K562 (cell line): ENCODE results near the gene PIK3R4. TPM values are rescaled to one million over a fixed set of nuclear protein-coding genes. Genes with fewer than 3 reads are reported as not detected.

ENCODE experiments used
- ATAC-seq: fragments of 200-7000 bp; cut with Tn5 transposase; 3 replicates; pipeline ENCODE4 v1.9.1; 2020; ENCODE audit warnings: moderate library complexity
- BruUV-seq: library from RNA; stranded (reverse); fragments of 400-500 nt; replicated peaks from 2 replicates; lab custom pipeline; 2021; lab: Mats Ljungman, UMichigan
- CTCF ChIA-PET: fragments of 300-600 bp; formaldehyde crosslinking; extraction: SDS; loops from one replicate; lab custom pipeline; 2021; ENCODE audit warnings: low intra/inter-chr PET ratio; lab: Yijun Ruan, JAX
- POLR2A ChIA-PET: fragments of 300-600, 350-650 bp; sonication (Branson Sonifier 250); formaldehyde crosslinking; extraction: SDS; loops from one replicate; lab custom pipeline; 2021; ENCODE audit warnings: antibody characterized with exemption, inconsistent platforms; lab: Yijun Ruan, JAX
- DNase-seq, 4 experiments: peaks; one replicate each; pipeline versions ENCODE4 v3.0.0 to v3.0.0-alpha.2; 2011 to 2018; ENCODE audit warnings: low spot score in 3 of 4, mixed read lengths in 3 of 4; ENCODE audit errors: extremely low read depth in 1 of 4
- FAIRE-seq: peaks from 2 replicates; lab custom pipeline; 2011; peaks lifted over from hg19 to GRCh38; lab: Jason Lieb, UNC
- H2AFZ ChIP-seq: 2 replicates; pipeline ENCODE4 v1.6.0; 2011; ENCODE audit warnings: low read depth, low read length, control low read depth, inconsistent platforms
- H3K27ac ChIP-seq: fragments of 200-600 bp; 3 replicates; pipeline ENCODE4 v1.8.0; 2011; ENCODE audit warnings: low read depth, mild to moderate bottlenecking, control low read depth, inconsistent platforms, low read length, moderate library complexity, mixed read lengths; ENCODE audit errors: extremely low read depth
- H3K27me3 ChIP-seq, 2 experiments: fragments of 300-600 bp in 1 of 2; 2 replicates in 1 of 2; 3 replicates in 1 of 2; pipeline versions ENCODE4 v1.6.0 to v1.8.0; 2011; ENCODE audit warnings: inconsistent platforms in 2 of 2, low read length in 2 of 2, mild to moderate bottlenecking in 1 of 2, mixed read lengths in 1 of 2, moderate library complexity in 1 of 2; ENCODE audit not compliant: control insufficient read depth in 2 of 2, insufficient read depth in 2 of 2
- H3K36me3 ChIP-seq: fragments of 300-600 bp; 3 replicates; pipeline ENCODE4 v1.8.0; 2011; ENCODE audit warnings: mild to moderate bottlenecking, low read length, inconsistent platforms; ENCODE audit not compliant: control insufficient read depth, insufficient read depth
- H3K4me1 ChIP-seq, 2 experiments: fragments of 200-600 bp in 1 of 2; replicated peaks in 1 of 2; 2 replicates in 1 of 2; 3 replicates in 1 of 2; pipeline versions ENCODE4 v1.5.1 to v1.8.0; 2011; ENCODE audit warnings: inconsistent platforms in 2 of 2, low read length in 2 of 2, mild to moderate bottlenecking in 1 of 2, mixed read lengths in 1 of 2, moderate library complexity in 1 of 2; ENCODE audit not compliant: control insufficient read depth in 2 of 2, insufficient read depth in 2 of 2
- H3K4me2 ChIP-seq: 2 replicates; pipeline ENCODE4 v1.6.1; 2011; ENCODE audit warnings: low read length, control low read depth, inconsistent platforms, mixed read lengths; ENCODE audit not compliant: insufficient read depth
- H3K4me3 ChIP-seq: fragments of 200-600 bp; sonication (generic), shearing (Covaris generic); 2 replicates; pipeline ENCODE4 v1.5.1; 2016; ENCODE audit warnings: control low read depth, inconsistent platforms
- H3K79me2 ChIP-seq: fragments of 200-600 bp; 3 replicates; pipeline ENCODE4 v1.8.0; 2011; ENCODE audit warnings: low read length, inconsistent platforms; ENCODE audit not compliant: control insufficient read depth, insufficient read depth
- H3K9ac ChIP-seq, 2 experiments: 2 replicates each; pipeline versions ENCODE4 v1.6.0 to v1.6.1; 2011; ENCODE audit warnings: low read depth in 2 of 2, low read length in 2 of 2, control low read depth in 1 of 2, inconsistent platforms in 1 of 2, mild to moderate bottlenecking in 1 of 2, mixed read lengths in 1 of 2; ENCODE audit not compliant: insufficient read depth in 1 of 2
- H3K9me1 ChIP-seq: one replicate; pipeline ENCODE4 v1.6.0; 2011; ENCODE audit warnings: inconsistent platforms, mild to moderate bottlenecking, low read length, moderate library complexity; ENCODE audit not compliant: control insufficient read depth, insufficient read depth
- H3K9me3 ChIP-seq: replicated peaks from 2 replicates; pipeline ENCODE4 v1.5.1; 2011; ENCODE audit warnings: low read depth, low read length, inconsistent platforms; ENCODE audit not compliant: control insufficient read depth, insufficient read depth
- H4K20me1 ChIP-seq: replicated peaks from 2 replicates; pipeline ENCODE4 v1.6.1; 2011; ENCODE audit warnings: low read length, inconsistent platforms, mixed read lengths; ENCODE audit not compliant: control insufficient read depth, insufficient read depth
- CBX5 ChIP-seq: IDR thresholded peaks from 2 replicates; pipeline ENCODE4 v1.6.1; 2014; ENCODE audit warnings: low read depth, borderline replicate concordance
- CREB3L1 ChIP-seq: fragments of 450-650 bp; IDR thresholded peaks from 2 replicates; pipeline ENCODE4 v1.6.1; 2014; ENCODE audit warnings: low read depth, mild to moderate bottlenecking, moderate library complexity, borderline replicate concordance
- CXXC5 ChIP-seq: fragments of 250-450 bp; sonication (Bioruptor Pico); IDR thresholded peaks from 2 replicates; pipeline ENCODE4 v1.8.0; 2022; ENCODE audit warnings: inconsistent platforms, mild to moderate bottlenecking, moderate library complexity
- MCM2 ChIP-seq: fragments of 450-650 bp; IDR thresholded peaks from 2 replicates; pipeline ENCODE4 v1.6.1; 2017; ENCODE audit warnings: low read depth, mild to moderate bottlenecking
- MTA2 ChIP-seq: fragments of 450-650 bp; IDR thresholded peaks from 2 replicates; pipeline ENCODE4 v1.6.1; 2016; ENCODE audit warnings: low read depth
- NR2C1 ChIP-seq, 2 experiments: fragments of 450-650 bp; IDR thresholded peaks; 2 replicates each; pipeline ENCODE4 v1.6.1; 2017; ENCODE audit warnings: mild to moderate bottlenecking in 2 of 2, antibody characterized with exemption in 1 of 2, inconsistent platforms in 1 of 2, missing compliant biosample characterization in 1 of 2, missing genetic modification characterization in 1 of 2
- POU5F1 ChIP-seq: fragments of 150-350 bp; IDR thresholded peaks from 2 replicates; pipeline ENCODE4 v1.6.1; 2014; ENCODE audit warnings: borderline replicate concordance, low read length, low read depth, mild to moderate bottlenecking; ENCODE audit not compliant: partially characterized antibody
- PTBP1 ChIP-seq: fragments of 200-400 bp; formaldehyde crosslinking; IDR thresholded peaks from 2 replicates; pipeline ENCODE4 v1.6.1; 2017; ENCODE audit warnings: low read depth, low read length
- PYGO2 ChIP-seq: fragments of 450-650 bp; IDR thresholded peaks from 2 replicates; pipeline ENCODE4 v1.6.1; 2016; ENCODE audit warnings: mild to moderate bottlenecking, missing genetic modification characterization, moderate library complexity, missing compliant biosample characterization
- RUNX1 ChIP-seq: sonication (generic); IDR thresholded peaks from 2 replicates; pipeline ENCODE4 v1.6.1; 2016; ENCODE audit warnings: antibody characterized with exemption, low read depth
- SP2 ChIP-seq: IDR thresholded peaks from 2 replicates; pipeline ENCODE4 v1.6.1; 2011; ENCODE audit warnings: mild to moderate bottlenecking, low read depth, low read length, moderate library complexity; ENCODE audit not compliant: poor library complexity, severe bottlenecking; ENCODE audit errors: extremely low read depth
- SPI1 ChIP-seq: IDR thresholded peaks from 2 replicates; pipeline ENCODE4 v1.6.1; 2011; ENCODE audit warnings: low read depth, low read length, control low read depth, borderline replicate concordance
- ZEB2 ChIP-seq: fragments of 450-650 bp; IDR thresholded peaks from 2 replicates; pipeline ENCODE4 v1.6.1; 2016
- ZNF175 ChIP-seq: fragments of 200-800 bp; sonication (Bioruptor generic); IDR thresholded peaks from 2 replicates; pipeline ENCODE4 v1.6.1; 2016; ENCODE audit warnings: low read depth, mild to moderate bottlenecking, missing genetic modification characterization, missing compliant biosample characterization
- WGBS: fragments of 100-300 bp; shearing (Covaris generic); methylation state at CpG from one replicate; pipeline ENCODE4 v1.1.6; 2016; ENCODE audit warnings: low coverage, mixed read lengths; ENCODE audit not compliant: insufficient coverage; ENCODE audit errors: missing lambda C conversion rate; 5-methylcytosine and 5-hydroxymethylcytosine counted together
- in situ Hi-C: fragments of 300-500 bp; cut with MboI; formaldehyde crosslinking; loops from 4 replicates; pipeline ENCODE4 v1.15.0; 2018; ENCODE audit warnings: inconsistent platforms, mixed read lengths
- intact Hi-C: fragments of 100-400 bp; cut with micrococcal nuclease; formaldehyde crosslinking; loops from 2 replicates; pipeline ENCODE4 v1.14.2; 2022
- polyA plus RNA-seq, 8 experiments: library from polyadenylated mRNA; depleted of rRNA in 4 of 8; stranded (reverse) in 5 of 8; unstranded in 3 of 8; fragments of >200 nt; fragmentation: Nextera tagmentation in 2 of 8; fragmentation: Illumina TruSeq in 1 of 8; extraction: Ambion mirVana in 2 of 8; extraction: Trizol in 1 of 8; gene quantifications; 2 replicates each; pipeline versions ENCODE4 v1.2.1 to v1.2.3, GENCODE V29; 2011 to 2014; ENCODE audit warnings: inconsistent platforms in 1 of 8, missing spikeins in 1 of 8
- total RNA-seq, 7 experiments: library from RNA; depleted of rRNA in 6 of 7; stranded (reverse); fragments of >200 nt in 6 of 7; fragmentation: Illumina TruSeq in 2 of 7; extraction: Trizol in 2 of 7; gene quantifications; 2 replicates each; pipeline versions ENCODE4 v1.2.1 to v1.2.3, GENCODE V29; 2011 to 2021; ENCODE audit warnings: low replicate concordance in 1 of 7
- TF ChIP-seq, protein P1 (sequence below): fragments of 450-650 bp; IDR thresholded peaks from 2 replicates; pipeline ENCODE4 v1.6.1; 2018; ENCODE audit warnings: mild to moderate bottlenecking, low read depth; ENCODE audit not compliant: partially characterized antibody
- TF ChIP-seq, protein P2 (sequence below): fragments of 450-650 bp; formaldehyde crosslinking; IDR thresholded peaks from 2 replicates; pipeline ENCODE4 v1.4.0; 2020; ENCODE audit warnings: mild to moderate bottlenecking, moderate library complexity

The PIK3R4 gene
- total and polyA plus RNA-seq, 9 of the 15 experiments (the other 6 are each of a cell fraction or from before 2014, with no cell fraction given) = 20.6 to 45.8 (median 26.0) TPM

- TF ChIP-seq, protein P1, sequence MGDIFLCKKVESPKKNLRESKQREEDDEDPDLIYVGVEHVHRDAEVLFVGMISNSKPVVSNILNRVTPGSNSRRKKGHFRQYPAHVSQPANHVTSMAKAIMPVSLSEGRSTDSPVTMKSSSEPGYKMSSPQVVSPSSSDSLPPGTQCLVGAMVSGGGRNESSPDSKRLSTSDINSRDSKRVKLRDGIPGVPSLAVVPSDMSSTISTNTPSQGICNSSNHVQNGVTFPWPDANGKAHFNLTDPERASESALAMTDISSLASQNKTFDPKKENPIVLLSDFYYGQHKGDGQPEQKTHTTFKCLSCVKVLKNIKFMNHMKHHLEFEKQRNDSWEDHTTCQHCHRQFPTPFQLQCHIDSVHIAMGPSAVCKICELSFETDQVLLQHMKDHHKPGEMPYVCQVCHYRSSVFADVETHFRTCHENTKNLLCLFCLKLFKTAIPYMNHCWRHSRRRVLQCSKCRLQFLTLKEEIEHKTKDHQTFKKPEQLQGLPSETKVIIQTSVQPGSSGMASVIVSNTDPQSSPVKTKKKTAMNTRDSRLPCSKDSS = no peak
- no peak for TF ChIP-seq PTBP1
- no peak for TF ChIP-seq ZEB2
- TF ChIP-seq ZNF175 (CRISPR knock-in tag) = no peak
These were observed 3.3 kb downstream of the PIK3R4 start (continued) for GRCh38 chr3:130743354-130743753.

DNA sequence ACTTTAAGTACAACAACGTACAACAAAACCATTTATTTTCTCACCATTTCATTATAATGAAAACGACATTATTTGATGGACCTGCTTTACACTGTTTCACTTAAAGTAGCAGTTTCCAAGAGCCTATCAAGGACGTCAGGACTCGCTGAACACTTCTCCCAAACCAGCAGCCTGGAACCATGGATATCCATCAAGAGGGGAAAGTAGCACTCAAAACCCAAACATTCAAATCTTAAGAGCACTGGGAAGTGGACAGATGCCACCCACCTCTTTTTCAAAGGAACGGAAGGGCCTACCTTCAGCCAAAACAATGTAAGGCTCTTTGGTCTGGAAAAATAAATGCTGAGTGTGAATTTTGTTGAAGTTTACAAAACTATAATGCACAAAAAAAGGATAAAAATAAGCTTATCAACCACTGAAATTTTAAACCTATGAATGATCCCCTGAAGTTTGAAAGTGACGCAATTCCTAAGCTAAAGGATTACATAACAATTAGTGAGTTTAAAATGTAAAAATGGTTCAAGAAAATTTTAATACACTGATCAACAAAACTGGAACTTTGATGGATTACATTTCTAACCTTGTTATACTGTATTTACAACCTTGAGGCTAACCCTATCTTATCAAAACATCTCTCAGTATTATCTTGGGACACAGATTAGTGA lies 4.6 kb downstream of the PIK3R4 start:
- POLR2A ChIA-PET = no interaction called here
- DNase-seq (no peak), FAIRE-seq (no peak), ATAC-seq (no peak)
- peaks cover 0 to 11% of the 10 kb centered on the region in 2 experiments; a peak in 3 of 5 replicates for H3K4me1 ChIP-seq
- H3K79me2 ChIP-seq = peaks cover 86% of the 10 kb centered on the region
- no peak overlapping the region for H3K4me2 ChIP-seq
- peaks cover 4% of the 10 kb centered on the region; the same call in 1 of the 2 replicates for H4K20me1 ChIP-seq
- BruUV-seq = no TSS peak
- CTCF ChIA-PET = no interaction called here
- in situ Hi-C loops (no loop called here), intact Hi-C loops (loop anchor here (10.0 kb wide), 1 partner anchor 283 kb away; the partner anchor contains the start of genes ASTE1 and NEK11)
- no peaks in the 10 kb centered on the region for H3K27me3 ChIP-seq
- H2AFZ ChIP-seq = no peak overlapping the region
- no peak overlapping the region for H3K9ac ChIP-seq
- H3K36me3 ChIP-seq = peaks cover 62% of the 10 kb centered on the region
- WGBS = 81% methylated on average over 6 of the region's 6 CpGs
- no peak overlapping the region for H3K4me3 ChIP-seq
- no peak overlapping the region for H3K27ac ChIP-seq
- H3K9me1 ChIP-seq = peaks cover 4% of the 10 kb centered on the region
- no peaks in the 10 kb centered on the region; the same call in 1 of the 2 replicates for H3K9me3 ChIP-seq
- TF ChIP-seq CBX5 = no peak
- TF ChIP-seq POU5F1 = no peak
- TF ChIP-seq CREB3L1 = no peak
- TF ChIP-seq, protein P2, sequence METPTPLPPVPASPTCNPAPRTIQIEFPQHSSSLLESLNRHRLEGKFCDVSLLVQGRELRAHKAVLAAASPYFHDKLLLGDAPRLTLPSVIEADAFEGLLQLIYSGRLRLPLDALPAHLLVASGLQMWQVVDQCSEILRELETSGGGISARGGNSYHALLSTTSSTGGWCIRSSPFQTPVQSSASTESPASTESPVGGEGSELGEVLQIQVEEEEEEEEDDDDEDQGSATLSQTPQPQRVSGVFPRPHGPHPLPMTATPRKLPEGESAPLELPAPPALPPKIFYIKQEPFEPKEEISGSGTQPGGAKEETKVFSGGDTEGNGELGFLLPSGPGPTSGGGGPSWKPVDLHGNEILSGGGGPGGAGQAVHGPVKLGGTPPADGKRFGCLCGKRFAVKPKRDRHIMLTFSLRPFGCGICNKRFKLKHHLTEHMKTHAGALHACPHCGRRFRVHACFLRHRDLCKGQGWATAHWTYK (CRISPR knock-in tag) = no peak
- no peak for TF ChIP-seq PYGO2 (tag)
- TF ChIP-seq MTA2 = no peak
- TF ChIP-seq SP2 = no peak
- no peak for TF ChIP-seq PTBP1
- TF ChIP-seq MCM2 = no peak
- TF ChIP-seq CXXC5 (CRISPR knock-in tag) = no peak
- no peak for TF ChIP-seq NR2C1 (IDR thresholded peaks at IDR 0.05)
- TF ChIP-seq NR2C1 (tag; IDR thresholded peaks at IDR 0.05) = no peak
- TF ChIP-seq SPI1 = no peak
- TF ChIP-seq RUNX1 = no peak
